8988T (cell line): ENCODE data around the gene PLCXD3.

Source experiments
- DNase-seq: peaks from one replicate; pipeline ENCODE4 v3.0.0; 2011

The PLCXD3 gene

DNA sequence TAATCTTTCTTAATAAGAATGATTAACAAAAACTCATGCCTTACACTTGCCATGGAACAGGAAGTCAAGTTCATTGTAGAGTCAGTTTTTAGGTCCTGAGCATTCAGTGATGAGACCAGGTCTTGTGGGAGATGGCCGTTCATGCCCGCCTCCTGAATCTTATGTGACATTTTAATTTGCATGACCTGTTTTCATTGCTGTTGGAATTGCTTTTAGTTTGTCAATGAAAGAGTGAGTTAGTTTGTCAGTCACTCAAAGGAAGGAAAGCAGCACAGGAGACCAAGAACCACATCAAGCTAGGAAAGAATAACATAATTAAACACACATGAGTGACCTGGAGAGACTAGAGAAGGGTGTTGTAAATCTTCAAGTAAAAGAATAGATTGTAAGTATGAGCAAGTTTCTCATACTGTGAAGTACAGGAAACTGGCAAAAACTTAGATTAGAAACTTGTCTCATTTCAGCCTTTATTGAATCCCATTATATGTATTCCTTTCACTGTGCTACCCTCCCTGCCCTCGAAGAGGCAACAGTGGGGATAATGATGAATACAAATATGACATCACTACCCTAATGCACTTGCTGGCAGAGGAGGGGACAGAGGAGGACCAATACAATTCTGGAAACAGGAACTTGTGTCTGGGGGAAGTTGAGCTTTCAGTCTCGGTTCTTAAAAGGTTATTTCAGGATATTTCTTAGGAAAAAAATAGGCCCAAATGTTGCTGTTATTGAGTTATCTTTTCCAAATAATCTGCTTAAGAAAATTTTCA, 232.7 kb downstream of the PLCXD3 start:
- DNase-seq, result no peak

DNA sequence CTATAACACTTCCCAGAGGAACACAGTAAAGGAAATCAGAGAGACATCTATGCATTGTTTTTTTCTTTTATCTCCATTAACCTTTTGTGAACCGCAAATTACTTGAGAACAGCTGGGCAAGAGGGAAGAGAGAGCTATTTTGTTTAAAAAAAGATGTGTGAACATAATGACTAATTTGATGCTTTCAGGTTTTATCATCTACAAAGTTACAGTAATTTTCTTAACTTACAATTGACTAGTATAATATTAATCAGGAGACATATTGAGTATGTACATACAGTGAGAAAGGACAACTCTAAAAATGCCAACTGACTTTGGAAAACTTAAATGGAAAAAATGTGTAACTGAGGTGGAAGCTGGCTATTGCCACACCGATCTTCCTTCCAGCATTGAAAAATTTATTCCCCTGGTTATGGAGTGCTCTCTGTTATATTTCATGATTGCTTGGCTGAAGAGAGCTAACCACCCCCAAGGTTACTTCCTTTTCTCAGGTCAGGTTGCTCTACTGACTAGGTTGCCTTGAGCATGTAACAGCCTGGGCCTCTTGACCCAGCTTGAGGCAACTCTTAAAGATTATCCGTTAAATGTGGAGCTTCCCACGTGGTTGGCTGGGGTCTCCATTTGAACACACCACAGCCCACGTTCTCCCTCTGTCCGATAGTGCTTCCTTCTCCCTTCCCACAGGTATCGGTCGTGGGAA, 234.4 kb downstream of the PLCXD3 start:
- no peak for DNase-seq

DNA sequence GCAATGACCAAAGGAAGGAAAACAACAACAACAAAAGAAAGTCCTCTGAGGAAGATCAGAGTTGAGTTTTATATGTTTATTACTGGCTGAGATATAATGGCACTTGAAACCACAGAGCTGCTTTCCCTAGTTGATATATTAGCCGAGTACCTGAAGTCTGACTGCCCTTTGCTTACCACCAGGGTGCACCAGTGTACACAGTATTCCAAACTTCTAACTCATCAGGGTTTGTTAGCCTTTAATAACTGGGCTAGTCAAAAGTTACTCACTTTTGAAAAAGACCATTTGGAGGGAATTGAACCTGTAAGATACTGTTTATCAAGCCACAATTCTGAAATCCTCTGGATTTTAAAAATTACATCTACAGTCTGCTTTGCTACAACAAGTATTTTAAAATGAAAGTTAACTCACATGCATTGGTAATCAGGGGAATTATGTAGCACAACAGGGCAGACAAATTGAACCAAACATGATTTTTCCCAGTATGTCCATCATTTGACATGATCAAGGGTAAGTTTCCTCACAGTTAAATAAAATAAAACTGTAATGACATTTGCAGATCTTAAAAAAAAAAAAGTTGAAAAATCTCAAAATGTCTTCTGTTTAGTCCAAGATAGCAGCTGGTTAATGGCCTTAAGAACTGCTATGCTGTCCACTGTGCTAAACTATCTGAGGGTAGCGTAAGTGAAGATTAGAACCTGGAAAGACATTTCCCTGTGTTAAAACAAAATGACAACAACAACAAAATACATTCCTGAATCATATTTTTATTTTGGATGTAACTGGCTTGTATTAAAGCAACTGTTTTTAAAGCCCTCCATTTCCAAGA, 239.8 kb downstream of the PLCXD3 start:
- DNase-seq, result no peak

DNA sequence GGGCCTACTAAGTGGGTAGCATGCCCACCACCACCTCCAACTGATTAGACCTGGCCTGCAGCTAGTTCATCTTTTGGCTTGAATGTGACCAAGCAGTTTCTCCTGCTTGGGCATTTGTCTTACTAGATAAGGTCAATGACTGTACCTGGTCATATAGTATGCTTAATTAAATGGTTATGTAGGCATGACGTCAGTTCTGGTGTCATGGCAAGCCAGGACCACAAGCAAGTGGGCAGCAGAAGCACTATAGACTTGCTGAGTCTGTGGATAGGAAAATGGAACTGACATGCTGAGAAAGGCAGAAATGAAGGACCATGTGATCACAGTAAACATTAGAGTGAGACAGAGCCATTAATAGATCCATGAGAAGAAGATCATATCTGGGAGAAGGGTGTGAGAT, 241.5 kb downstream of the PLCXD3 start:
- no peak for DNase-seq

DNA sequence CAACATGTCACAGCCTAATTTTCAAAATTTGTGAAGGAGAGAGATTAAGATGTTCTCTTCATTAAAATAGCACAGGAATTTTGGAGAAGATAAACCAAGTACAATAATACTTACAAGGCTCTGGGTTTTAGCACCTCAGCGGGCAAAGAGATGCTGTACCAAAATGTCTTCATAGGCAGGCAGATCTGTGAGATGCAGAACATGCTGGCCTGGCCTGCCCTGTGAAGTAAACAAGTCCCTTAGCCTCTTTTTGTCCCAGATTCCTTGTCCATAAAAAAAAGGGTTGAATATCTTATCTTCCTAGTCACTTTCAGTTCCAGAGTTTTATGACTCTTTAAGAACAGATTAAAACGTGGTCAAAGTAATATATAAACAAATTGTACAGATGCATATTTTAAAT, 244.0 kb downstream of the PLCXD3 start:
- no peak for DNase-seq

DNA sequence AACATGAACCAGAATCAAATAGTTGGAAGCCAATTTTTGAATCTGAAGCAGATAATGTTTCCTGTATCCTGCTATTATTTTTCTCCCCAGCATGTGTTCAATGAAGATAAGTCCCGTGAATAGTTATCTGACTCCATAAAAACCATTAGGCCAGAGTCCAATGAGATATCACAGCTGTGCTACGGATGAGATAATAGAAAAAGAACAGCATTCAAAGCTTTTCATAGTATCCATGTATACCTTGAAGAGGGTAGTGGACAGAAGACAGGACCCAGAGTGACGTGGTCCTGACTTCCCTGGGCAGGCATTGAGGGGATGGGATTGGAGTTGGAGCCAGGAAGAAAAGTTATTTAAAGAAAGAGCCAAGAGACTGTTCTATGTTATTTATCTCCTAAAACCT, 246.4 kb downstream of the PLCXD3 start:
- no peak for DNase-seq

DNA sequence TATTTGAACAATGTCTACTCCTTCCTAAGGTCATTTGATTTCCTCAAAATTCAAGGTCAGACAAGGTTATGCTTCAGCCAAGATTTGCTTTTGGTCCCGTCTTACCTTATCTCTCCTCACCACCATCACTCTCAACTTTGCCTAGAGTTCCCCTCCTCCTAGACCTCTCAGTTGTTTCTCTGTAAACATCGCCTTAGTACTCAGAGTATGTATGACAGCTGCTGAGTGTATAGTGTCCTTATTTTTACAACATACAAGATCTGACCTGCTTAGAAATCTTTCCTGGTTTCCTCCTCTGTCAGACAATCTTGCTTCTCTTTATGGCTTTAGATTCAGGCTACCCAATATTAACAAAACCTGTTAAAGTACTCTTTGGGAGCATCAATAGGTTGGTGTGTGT, 247.1 kb downstream of the PLCXD3 start:
- no peak for DNase-seq
